GM21367 (cell line): ENCODE results near the gene AQR.
"Not testable (repeated sequence)": the region's sequence is repeated elsewhere in the genome, so short reads cannot be mapped to it uniquely, and the experiment has no call there.

Source experiments
- ATAC-seq: cut with Tn5 transposase; IDR thresholded peaks from one replicate; pipeline ENCODE4 v1.9.1; 2021; ENCODE audit not compliant: unreplicated experiment

The AQR gene

GRCh38 chr15:34964277-34964676 is 5.3 kb downstream of the AQR start:
- no peak for ATAC-seq

- no peak for ATAC-seq
These were observed 15.7 kb downstream of the AQR start for GRCh38 chr15:34953851-34954250.

- ATAC-seq: no peak
These were observed 17.1 kb downstream of the AQR start for GRCh38 chr15:34952481-34952880.

GRCh38 chr15:34951993-34952392 is 17.5 kb downstream of the AQR start:
- no peak for ATAC-seq

GRCh38 chr15:34944936-34945335 is 24.6 kb downstream of the AQR start:
- ATAC-seq: no peak

GRCh38 chr15:34943711-34944110 is 25.8 kb downstream of the AQR start:
- ATAC-seq: no peak

GRCh38 chr15:34943264-34943663 is 26.3 kb downstream of the AQR start:
- ATAC-seq: not testable (repeated sequence)

GRCh38 chr15:34942363-34942762 is 27.2 kb downstream of the AQR start:
- no peak for ATAC-seq

GRCh38 chr15:34941831-34942230 is 27.7 kb downstream of the AQR start:
- ATAC-seq: no peak

- ATAC-seq: no peak
These were observed 28.3 kb downstream of the AQR start for GRCh38 chr15:34941185-34941698.

GRCh38 chr15:34933432-34933975 is 36.0 kb downstream of the AQR start:
- ATAC-seq: no peak

- not testable (repeated sequence) for ATAC-seq
These were observed 41.2 kb downstream of the AQR start for GRCh38 chr15:34928349-34928748.

- no peak for ATAC-seq
These were observed 41.8 kb downstream of the AQR start for GRCh38 chr15:34927726-34928125.

- ATAC-seq: no peak
These were observed 55.2 kb downstream of the AQR start for GRCh38 chr15:34914317-34914716.

GRCh38 chr15:34905047-34905446 is 64.5 kb downstream of the AQR start:
- no peak for ATAC-seq

GRCh38 chr15:34904527-34904926 is 65.0 kb downstream of the AQR start:
- ATAC-seq: no peak

- no peak for ATAC-seq
These were observed 68.8 kb downstream of the AQR start for GRCh38 chr15:34900748-34901147.

GRCh38 chr15:34896183-34896582 is 73.4 kb downstream of the AQR start:
- ATAC-seq: no peak

- ATAC-seq: no peak
These were observed 75.6 kb downstream of the AQR start for GRCh38 chr15:34893967-34894366.

GRCh38 chr15:34892963-34893591 is 76.5 kb downstream of the AQR start:
- ATAC-seq: no peak

- no peak for ATAC-seq
These were observed 79.1 kb downstream of the AQR start for GRCh38 chr15:34890424-34890823.

- ATAC-seq: no peak
These were observed 80.1 kb downstream of the AQR start for GRCh38 chr15:34889476-34889875.

GRCh38 chr15:34886134-34886533 is 83.4 kb downstream of the AQR start:
- ATAC-seq: no peak
